Endothelial cell (in vitro differentiated cells): ENCODE results near the gene ACAD11. TPM values are rescaled to one million over a fixed set of nuclear protein-coding genes. Genes with fewer than 3 reads are reported as not detected.

Experiments
- DNase-seq: peaks from one replicate; pipeline ENCODE4 v3.0.0; 2021; ENCODE audit warnings: low spot score
- H3K27ac Mint-ChIP-seq: one replicate; pipeline ENCODE4 v1.8.0; 2021; ENCODE audit warnings: mixed read lengths, inconsistent platforms; ENCODE audit not compliant: unreplicated experiment
- H3K27me3 Mint-ChIP-seq: one replicate; pipeline ENCODE4 v1.8.0; 2021; ENCODE audit warnings: mild to moderate bottlenecking, moderate library complexity, mixed read lengths, inconsistent platforms; ENCODE audit not compliant: unreplicated experiment
- H3K36me3 Mint-ChIP-seq: one replicate; pipeline ENCODE4 v1.8.0; 2021; ENCODE audit warnings: mild to moderate bottlenecking, low read depth, mixed read lengths, inconsistent platforms; ENCODE audit not compliant: unreplicated experiment
- H3K4me1 Mint-ChIP-seq: one replicate; pipeline ENCODE4 v1.8.0; 2021; ENCODE audit warnings: mild to moderate bottlenecking, mixed read lengths, inconsistent platforms; ENCODE audit not compliant: unreplicated experiment
- H3K4me3 Mint-ChIP-seq: one replicate; pipeline ENCODE4 v1.8.0; 2021; ENCODE audit warnings: mild to moderate bottlenecking, mixed read lengths, inconsistent platforms; ENCODE audit not compliant: unreplicated experiment
- H3K9me3 Mint-ChIP-seq: one replicate; pipeline ENCODE4 v1.8.0; 2021; ENCODE audit warnings: mixed read lengths, inconsistent platforms; ENCODE audit not compliant: unreplicated experiment
- CTCF ChIP-seq: fragments of 200-600 bp; sonication (generic); IDR thresholded peaks from one replicate; pipeline ENCODE4 v1.5.0; 2021; ENCODE audit warnings: antibody characterized with exemption; ENCODE audit not compliant: unreplicated experiment
- total RNA-seq: library from RNA; stranded (reverse); fragmentation: NEBNext Ultra II Directional; extraction: Animal tissue kit (Norgen Biotek cat#: 25700); gene quantifications from one replicate; pipeline ENCODE4 v1.2.1, GENCODE V29; 2021; ENCODE audit not compliant: unreplicated experiment

ACAD11 gene
- total RNA-seq, 1 donor from 2014 or later = 20.0 TPM

DNA sequence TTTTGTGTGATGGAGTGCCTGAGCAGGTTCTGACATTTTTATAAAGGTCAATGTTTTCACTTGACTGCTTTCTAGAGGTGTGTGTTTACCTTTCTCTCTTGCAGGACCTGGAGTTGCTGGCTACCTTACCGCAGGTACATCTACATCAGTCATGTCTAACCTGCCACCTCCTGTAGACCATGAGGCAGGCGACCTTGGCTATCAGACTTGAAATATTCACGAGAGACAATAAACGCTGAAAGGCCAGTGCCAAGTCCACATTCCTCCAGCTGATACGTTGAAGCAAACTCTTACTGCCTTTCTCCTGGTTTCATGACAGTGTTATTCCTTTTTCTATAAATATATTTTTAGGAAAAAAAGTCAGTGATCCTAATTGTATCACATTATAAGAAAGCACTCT is 121.5 kb downstream of the ACAD11 start:
- H3K27ac Mint-ChIP-seq = no peak overlapping the region
- no peaks in the 10 kb centered on the region for H3K9me3 Mint-ChIP-seq
- H3K4me3 Mint-ChIP-seq = no peak overlapping the region
- H3K27me3 Mint-ChIP-seq = peaks cover 6% of the 10 kb centered on the region
- H3K36me3 Mint-ChIP-seq = peaks cover 21% of the 10 kb centered on the region
- no peak for DNase-seq
- H3K4me1 Mint-ChIP-seq = peaks cover 18% of the 10 kb centered on the region
- TF ChIP-seq CTCF = no peak

DNA sequence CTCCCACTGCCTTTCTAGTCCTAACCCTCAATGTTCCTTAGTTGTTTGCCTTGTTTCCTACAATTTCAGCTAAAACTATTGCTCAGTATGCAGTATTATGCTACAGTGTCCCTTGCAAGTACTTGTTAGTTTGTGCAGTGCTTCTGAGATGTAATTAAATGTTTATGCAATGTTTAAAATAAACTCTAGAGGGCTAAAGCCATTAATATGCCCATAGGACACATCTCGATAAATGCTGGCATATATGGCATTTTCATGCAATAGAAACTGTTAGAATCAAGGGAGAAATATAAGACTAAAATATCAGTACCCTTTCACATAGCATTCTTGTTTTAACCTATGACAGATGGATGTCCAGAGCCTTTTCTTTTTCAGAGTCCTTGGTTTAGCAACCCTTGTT is 122.3 kb downstream of the ACAD11 start:
- Mint-ChIP-seq H3K27me3 (peaks cover 6% of the 10 kb centered on the region), H3K4me1 (peaks cover 11% of the 10 kb centered on the region), H3K27ac (no peak overlapping the region), H3K4me3 (no peak overlapping the region), H3K9me3 (no peaks in the 10 kb centered on the region), H3K36me3 (peaks cover 22% of the 10 kb centered on the region)
- no peak for DNase-seq
- peak; percentile 42 for TF ChIP-seq CTCF

- Mint-ChIP-seq H3K4me1 (peaks cover 8% of the 10 kb centered on the region), H3K27ac (no peak overlapping the region), H3K4me3 (no peak overlapping the region), H3K27me3 (peaks cover 6% of the 10 kb centered on the region), H3K36me3 (peaks cover 29% of the 10 kb centered on the region), H3K9me3 (no peaks in the 10 kb centered on the region)
- no peak for TF ChIP-seq CTCF
- no peak for DNase-seq
Observed at GRCh38 chr3:132536442-132537153, 123.0 kb downstream of the ACAD11 start.

DNA sequence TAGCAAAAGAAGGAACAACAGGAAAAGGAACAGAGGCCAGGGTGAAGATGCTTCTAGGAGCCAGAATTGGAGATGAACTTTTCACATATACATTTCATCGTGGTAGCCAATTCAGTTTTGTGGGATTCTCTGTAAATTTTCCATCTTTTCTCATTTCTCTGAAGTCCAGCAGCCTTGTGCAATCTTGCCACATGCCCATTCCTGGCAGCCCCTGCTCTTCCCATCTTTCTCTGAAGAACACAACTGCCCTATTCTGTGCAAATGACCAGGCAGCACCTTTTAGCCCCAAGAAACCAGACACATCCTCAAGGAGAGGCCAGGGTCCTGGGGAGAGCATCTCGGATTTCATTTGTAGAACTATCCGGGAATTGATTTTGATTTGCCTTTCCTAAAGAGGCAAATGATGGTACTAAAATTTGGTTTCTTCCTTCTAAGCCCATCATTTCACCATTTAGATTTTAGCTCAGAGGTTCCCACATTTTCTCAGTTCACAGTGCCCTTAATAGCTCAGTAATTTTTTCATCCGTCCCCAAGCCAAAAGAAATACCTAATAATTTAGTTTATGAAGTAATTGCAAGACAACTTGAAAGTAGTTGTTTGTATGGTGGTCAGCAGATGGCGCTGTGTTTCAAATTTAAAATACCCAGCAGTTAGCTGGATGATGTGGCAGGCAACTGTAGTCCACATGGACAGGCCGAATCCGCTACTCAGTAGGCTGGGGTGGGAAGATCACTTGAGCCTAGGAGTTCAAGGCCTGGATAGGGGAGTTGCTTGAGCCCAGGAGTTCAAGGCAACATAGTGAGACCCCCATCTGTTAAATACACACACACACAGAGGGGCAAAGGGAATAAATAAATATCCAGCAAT is 123.8 kb downstream of the ACAD11 start:
- peaks cover 8% of the 10 kb centered on the region for H3K4me1 Mint-ChIP-seq
- H3K27ac Mint-ChIP-seq = peak overlapping the region; percentile 69
- TF ChIP-seq CTCF = peak; percentile 88
- H3K4me3 Mint-ChIP-seq = no peak overlapping the region
- H3K27me3 Mint-ChIP-seq = peaks cover 6% of the 10 kb centered on the region
- no peaks in the 10 kb centered on the region for H3K9me3 Mint-ChIP-seq
- peaks cover 28% of the 10 kb centered on the region for H3K36me3 Mint-ChIP-seq
- DNase-seq = peak; percentile 65

DNA sequence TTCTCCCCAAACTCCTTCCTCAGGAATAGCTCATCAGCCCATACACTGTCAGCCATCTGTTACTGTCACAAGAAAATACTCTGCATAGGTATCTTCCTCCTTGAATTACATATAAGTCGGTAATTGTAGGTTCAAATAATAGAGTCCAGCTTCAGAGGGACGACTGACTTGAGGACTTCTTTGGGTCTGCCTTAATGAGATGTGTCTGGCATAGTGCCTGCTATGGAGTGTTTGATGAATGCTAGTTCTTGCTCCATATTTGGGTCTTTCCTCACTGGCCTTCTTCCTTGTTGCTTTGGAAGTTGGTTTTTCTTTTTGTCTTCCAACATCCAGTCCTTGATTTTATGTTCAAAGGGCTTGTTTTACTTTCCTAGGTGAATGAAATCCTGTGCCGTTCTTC is 129.0 kb downstream of the ACAD11 start:
- no peaks in the 10 kb centered on the region for H3K9me3 Mint-ChIP-seq
- H3K36me3 Mint-ChIP-seq = peaks cover 43% of the 10 kb centered on the region
- DNase-seq = no peak
- H3K27me3 Mint-ChIP-seq = peaks cover 2% of the 10 kb centered on the region
- no peak overlapping the region for H3K4me3 Mint-ChIP-seq
- peaks cover 1% of the 10 kb centered on the region for H3K4me1 Mint-ChIP-seq
- no peak for TF ChIP-seq CTCF
- H3K27ac Mint-ChIP-seq = no peak overlapping the region
